HG02759 (cell line): ENCODE results near the gene EXOSC7.
"Not testable (repeated sequence)": the region's sequence is repeated elsewhere in the genome, so short reads cannot be mapped to it uniquely, and the experiment has no call there.

Experiments
- ATAC-seq: cut with Tn5 transposase; IDR thresholded peaks from one replicate; pipeline ENCODE4 v1.9.1; 2021; ENCODE audit warnings: mild to moderate bottlenecking, moderate library complexity; ENCODE audit not compliant: unreplicated experiment

The EXOSC7 gene

DNA sequence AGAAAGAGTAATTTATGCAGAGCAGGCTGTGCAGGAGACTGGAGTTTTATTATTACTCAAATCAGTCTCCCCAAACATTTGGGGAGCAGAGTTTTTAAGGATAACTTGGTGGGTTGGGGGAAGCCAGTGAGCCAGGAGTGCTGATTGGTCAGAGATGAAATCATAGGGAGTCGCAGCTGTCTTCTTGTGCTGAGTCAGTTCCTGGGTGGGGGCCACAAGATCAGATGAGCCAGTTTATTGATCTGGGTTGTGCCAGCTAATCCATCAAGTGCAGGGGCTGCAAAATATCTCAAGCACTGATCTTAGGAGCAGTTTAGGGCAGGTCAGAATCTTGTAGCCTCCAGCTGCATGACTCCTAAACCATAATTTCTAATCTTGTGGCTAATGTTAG lies 77.8 kb downstream of the EXOSC7 start:
- not testable (repeated sequence) for ATAC-seq

- no peak for ATAC-seq
Observed at GRCh38 chr3:45054196-45054857, 78.3 kb downstream of the EXOSC7 start.

- no peak for ATAC-seq
Observed at GRCh38 chr3:45055032-45055410, 79.0 kb downstream of the EXOSC7 start.

DNA sequence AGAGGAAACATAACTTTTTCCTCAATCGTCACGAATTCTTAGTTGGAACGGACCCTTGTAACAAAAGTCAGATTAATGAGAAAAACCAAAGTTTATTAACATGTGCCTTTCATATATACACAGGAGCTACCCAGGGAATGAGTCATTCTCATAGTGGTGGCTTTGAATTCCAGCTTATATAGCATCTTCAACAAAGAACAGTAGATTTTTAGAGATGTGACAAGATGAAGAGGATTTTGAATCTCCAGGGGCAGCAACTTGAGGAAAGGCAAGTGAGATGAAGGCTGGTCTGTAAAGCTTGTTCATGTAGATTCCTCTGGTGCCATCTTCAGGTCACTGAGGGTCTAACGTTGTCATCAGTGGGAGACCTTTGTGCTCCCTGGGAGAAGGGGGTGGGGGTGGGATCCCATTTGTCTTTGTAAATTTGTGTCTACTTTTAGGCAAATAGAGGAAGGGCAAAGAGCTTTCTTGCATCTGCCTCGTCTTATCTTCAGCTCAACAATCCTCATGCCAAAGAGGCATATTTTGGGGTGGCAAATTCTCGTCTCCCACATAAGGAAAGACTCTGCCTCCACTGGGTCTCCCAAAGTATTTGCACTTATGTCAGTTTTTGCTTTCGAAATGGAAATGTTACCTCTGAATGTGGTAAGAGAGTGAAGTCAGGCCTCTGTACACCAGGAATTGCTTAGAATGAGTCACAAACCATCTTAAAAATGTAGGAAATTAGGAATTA lies 79.5 kb downstream of the EXOSC7 start:
- ATAC-seq = no peak

- no peak for ATAC-seq
Observed at GRCh38 chr3:45056608-45057301, 80.7 kb downstream of the EXOSC7 start.

DNA sequence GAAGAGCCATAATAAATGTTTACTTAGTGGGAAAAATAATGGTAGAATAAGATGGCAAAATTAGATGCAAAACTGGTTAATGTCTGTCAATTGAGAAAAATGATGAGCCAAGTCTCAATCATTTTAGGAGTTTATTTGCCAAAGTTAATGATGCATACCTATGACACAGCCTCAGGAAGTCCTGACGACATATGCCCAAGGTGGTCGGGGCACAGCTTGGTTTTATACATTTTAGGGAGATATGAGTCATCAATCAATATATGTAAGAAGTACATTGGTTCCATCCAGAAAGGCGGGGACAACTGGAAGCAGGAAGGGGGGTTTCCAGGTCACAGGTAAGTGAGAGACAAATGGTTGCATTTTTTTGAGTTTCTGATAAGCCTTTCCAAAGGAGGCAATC lies 81.5 kb downstream of the EXOSC7 start:
- no peak for ATAC-seq

GRCh38 chr3:45059132-45059531 lies 83.1 kb downstream of the EXOSC7 start:
- ATAC-seq = no peak

DNA sequence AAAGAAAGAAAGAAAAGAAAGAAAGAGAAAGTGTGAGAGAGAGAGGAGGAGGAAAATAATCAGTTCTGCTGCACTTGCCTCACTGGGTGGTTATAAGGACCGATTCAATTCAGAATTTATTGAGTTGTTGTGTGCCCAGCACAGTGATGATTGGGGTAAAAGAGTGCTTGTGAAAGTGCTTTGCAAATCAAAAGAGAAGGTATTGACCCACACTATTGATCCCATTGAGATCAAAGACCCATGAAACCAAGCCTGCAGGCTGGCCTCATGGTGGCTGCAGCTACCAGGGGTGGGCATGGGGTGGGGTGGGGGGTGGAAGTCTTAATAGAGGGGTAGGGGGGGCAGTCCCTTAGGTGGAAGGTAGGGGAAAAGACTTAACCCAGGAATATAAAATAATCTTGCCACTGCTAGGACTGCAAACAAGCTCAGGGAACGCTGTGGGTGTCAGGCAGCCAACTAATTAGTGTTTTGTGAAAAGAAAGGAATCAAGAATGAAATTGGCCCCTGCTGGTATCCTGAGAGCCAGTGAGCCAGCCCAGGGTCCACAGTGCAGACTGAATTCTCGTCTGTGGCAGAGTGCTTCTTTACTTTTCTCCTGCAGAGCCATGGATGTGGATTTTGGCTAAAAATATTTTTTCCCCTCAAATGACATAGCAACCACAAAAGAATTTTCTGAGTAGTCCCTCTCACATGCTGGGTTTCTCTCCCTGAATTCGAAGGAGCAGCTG lies 84.3 kb downstream of the EXOSC7 start:
- ATAC-seq = no peak
